IPS-18c (cell line): ENCODE data around the gene STUB1.

Experiments used
- H3K4me3 ChIP-seq: 2 replicates; pipeline ENCODE4 v1.7.0; 2013; ENCODE audit warnings: low read depth, mild to moderate bottlenecking, low read length, moderate library complexity; ENCODE audit not compliant: insufficient read depth
- H3K9me3 ChIP-seq: one replicate; pipeline ENCODE4 v1.6.1; 2013; ENCODE audit warnings: mild to moderate bottlenecking, low read length, moderate library complexity; ENCODE audit not compliant: control insufficient read depth, insufficient read depth

The STUB1 gene

DNA sequence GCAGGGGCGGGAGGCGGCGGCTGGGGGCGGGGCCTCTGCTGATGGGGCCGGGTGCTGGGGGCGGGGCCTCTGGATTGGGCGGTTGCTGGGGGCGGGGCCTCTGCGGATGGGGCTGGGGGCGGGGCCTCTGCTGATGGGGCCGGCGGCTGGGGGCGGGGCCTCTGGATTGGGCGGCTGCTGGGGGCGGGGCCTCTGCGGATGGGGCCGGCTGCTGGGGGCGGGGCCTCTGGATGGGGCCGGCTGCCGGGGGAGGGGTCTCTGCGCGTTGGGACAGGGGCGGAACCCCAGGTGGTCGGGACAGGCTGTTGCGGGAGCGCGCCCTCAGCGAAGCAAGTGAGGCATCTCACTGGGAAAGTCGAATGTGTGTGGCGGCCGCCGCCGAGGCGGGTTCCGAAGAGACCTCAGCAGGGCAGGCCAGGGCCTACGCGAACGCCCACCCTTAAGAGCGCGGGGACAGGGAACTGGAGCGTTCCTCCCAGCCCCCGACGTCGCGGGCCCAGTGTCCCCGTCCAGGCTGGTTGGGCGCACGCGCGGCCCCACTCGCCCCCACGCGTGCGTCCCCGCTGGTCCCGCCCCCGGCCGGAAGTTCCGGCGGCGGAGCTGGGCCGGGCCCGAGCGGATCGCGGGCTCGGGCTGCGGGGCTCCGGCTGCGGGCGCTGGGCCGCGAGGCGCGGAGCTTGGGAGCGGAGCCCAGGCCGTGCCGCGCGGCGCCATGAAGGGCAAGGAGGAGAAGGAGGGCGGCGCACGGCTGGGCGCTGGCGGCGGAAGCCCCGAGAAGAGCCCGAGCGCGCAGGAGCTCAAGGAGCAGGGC, at the start of gene STUB1:
STUB1 (plus strand) TSS at position 597 of the 811 bp plus-strand sequence; CDS start at position 713, 116 bp downstream.
- Histone ChIP-seq H3K9me3 (no peaks in the 10 kb centered on the region), H3K4me3 (peak within 1 kb of the TSS; percentile 80)

GRCh38 chr16:630815-631405, 49.3 kb upstream of the STUB1 start, which contains the start of gene WFIKKN1:
TSS of gene WFIKKN1 (plus strand) at chr16:630985. CDS start at chr16:631254, 269 bp downstream.
- Histone ChIP-seq H3K4me3 (peak within 1 kb of the TSS; percentile 48), H3K9me3 (no peaks in the 10 kb centered on the region)

GRCh38 chr16:631808-632358, 48.3 kb upstream of the STUB1 start:
- no peaks in the 10 kb centered on the region for H3K9me3 ChIP-seq
- no peak overlapping the region for H3K4me3 ChIP-seq

DNA sequence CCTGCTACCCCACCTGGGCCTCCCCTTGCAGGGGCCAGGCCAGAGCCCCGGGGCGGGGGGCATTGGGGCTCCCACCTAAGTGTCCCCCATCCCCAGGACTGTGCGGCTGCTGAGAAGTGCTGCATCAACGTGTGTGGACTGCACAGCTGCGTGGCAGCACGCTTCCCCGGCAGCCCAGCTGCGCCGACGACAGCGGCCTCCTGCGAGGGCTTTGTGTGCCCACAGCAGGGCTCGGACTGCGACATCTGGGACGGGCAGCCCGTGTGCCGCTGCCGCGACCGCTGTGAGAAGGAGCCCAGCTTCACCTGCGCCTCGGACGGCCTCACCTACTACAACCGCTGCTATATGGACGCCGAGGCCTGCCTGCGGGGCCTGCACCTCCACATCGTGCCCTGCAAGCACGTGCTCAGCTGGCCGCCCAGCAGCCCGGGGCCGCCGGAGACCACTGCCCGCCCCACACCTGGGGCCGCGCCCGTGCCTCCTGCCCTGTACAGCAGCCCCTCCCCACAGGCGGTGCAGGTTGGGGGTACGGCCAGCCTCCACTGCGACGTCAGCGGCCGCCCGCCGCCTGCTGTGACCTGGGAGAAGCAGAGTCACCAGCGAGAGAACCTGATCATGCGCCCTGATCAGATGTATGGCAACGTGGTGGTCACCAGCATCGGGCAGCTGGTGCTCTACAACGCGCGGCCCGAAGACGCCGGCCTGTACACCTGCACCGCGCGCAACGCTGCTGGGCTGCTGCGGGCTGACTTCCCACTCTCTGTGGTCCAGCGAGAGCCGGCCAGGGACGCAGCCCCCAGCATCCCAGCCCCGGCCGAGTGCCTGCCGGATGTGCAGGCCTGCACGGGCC, 47.5 kb upstream of the STUB1 start:
- H3K9me3 ChIP-seq: no peaks in the 10 kb centered on the region
- no peak overlapping the region for H3K4me3 ChIP-seq

DNA sequence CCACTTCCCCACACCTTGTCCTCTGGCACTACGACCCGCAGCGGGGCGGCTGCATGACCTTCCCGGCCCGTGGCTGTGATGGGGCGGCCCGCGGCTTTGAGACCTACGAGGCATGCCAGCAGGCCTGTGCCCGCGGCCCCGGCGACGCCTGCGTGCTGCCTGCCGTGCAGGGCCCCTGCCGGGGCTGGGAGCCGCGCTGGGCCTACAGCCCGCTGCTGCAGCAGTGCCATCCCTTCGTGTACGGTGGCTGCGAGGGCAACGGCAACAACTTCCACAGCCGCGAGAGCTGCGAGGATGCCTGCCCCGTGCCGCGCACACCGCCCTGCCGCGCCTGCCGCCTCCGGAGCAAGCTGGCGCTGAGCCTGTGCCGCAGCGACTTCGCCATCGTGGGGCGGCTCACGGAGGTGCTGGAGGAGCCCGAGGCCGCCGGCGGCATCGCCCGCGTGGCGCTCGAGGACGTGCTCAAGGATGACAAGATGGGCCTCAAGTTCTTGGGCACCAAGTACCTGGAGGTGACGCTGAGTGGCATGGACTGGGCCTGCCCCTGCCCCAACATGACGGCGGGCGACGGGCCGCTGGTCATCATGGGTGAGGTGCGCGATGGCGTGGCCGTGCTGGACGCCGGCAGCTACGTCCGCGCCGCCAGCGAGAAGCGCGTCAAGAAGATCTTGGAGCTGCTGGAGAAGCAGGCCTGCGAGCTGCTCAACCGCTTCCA, 46.7 kb upstream of the STUB1 start:
- no peak overlapping the region for H3K4me3 ChIP-seq

DNA sequence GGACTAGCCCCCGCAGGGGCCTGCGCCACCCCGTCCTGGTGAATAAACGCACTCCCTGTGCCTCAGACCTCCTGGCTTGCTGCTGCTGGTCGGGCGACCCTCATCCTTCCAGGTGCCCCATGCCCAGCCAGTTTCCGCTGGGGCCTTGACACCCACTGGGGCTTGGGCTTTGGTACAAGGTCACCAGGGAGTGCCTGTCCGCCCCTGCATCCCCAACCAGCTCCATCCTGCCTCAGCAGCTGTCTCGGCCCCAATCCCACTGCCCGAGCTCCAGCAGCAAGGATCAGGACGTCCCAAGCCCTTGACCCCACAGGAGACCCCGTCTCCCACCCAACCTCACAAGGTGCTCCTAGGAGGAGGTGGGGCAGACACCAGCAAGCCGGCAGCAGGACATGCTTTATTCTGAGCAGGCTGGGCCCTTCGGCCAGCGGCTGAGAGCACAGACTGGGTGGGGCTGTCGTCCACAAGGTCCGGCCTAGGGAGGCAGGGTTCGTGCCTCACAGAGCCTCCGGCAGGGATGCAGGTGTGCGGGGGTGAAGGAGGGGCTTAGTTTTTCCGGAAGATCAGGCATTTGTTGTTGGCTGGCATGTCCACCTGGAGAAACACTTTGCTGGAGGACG, 46.0 kb upstream of the STUB1 start:
- no peak overlapping the region for H3K4me3 ChIP-seq
- H3K9me3 ChIP-seq: no peaks in the 10 kb centered on the region

More for the DNA sequence above, 46.7 kb upstream of the STUB1 start:
- no peaks in the 10 kb centered on the region for H3K9me3 ChIP-seq

DNA sequence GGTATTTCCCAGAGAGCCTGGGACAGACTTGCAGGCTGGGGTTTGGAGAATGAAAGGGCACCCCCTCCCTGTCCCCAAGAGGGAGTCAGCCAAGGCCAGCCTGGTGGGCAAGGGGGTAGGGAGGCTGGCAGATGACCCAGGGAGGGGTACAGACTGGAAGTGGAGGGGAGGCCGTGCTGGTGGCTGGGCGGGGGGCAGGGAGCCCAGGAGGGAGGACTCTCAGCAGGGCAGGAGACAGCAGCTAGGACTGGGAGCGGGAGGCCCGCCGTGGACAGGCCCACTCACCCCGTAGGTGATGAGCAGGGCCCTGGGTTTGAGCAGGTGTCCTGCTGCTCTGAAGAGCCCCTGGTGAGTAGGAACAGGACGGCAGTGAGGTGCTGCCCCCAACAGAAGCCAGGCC, 45.2 kb upstream of the STUB1 start:
- no peak overlapping the region for H3K4me3 ChIP-seq

GRCh38 chr16:635573-636205, 44.5 kb upstream of the STUB1 start:
- H3K9me3 ChIP-seq: no peaks in the 10 kb centered on the region
- peak overlapping the region; percentile 66 for H3K4me3 ChIP-seq

More for the DNA sequence above, 45.2 kb upstream of the STUB1 start:
- H3K9me3 ChIP-seq: no peaks in the 10 kb centered on the region

GRCh38 chr16:636206-637080, 43.8 kb upstream of the STUB1 start, which contains the start of gene METTL26:
TSS of gene METTL26 (minus strand) at chr16:636305. CDS start at chr16:636290, 15 bp downstream.
- Histone ChIP-seq H3K4me3 (peak within 1 kb of the TSS; percentile 66), H3K9me3 (no peaks in the 10 kb centered on the region)

GRCh38 chr16:637081-638018, 42.9 kb upstream of the STUB1 start:
- H3K9me3 ChIP-seq: no peaks in the 10 kb centered on the region
- peak overlapping the region; percentile 66 for H3K4me3 ChIP-seq

GRCh38 chr16:638034-638543, 42.1 kb upstream of the STUB1 start:
- H3K4me3 ChIP-seq: peak overlapping the region; percentile 31

DNA sequence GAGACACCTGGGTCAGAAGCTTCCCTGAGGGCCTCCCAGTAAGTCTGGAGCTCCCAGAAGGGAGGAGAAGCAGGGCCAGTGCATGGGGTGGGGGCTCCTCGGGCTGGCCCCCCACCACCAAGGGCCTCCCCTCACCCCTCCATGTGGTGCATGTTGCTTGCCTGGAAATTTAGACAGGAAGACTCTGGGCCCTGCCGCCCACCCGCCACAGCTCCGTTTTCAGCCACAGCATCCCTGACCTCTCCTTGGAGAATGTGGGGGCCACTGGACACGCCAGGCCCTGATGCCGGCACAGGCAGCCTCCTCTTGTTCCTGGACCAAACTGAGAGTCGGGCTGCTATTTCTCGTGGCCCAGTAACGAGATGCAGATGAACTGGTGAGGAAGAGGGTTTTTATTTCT, 41.4 kb upstream of the STUB1 start:
- no peak overlapping the region for H3K4me3 ChIP-seq

More at GRCh38 chr16:638034-638543, 42.1 kb upstream of the STUB1 start:
- no peaks in the 10 kb centered on the region for H3K9me3 ChIP-seq

DNA sequence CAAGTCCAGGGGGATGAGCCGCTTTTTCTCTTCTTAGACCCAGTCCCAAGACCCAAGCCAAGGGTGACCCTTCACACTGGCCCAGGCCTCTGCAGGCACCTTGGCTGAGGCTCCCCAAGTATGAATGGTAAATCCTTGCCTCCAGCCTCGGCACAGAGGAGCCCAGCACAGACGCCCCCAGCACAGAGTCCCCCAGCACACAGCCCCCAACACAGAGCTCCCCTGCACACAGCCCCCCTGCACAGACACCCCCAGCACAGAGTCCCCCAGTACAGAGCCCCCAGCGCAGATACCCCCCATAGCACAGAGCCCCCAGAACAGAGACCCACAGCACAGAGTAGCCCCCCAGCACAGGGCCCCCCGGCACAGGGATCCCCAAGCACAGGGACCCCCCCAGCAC, 39.6 kb upstream of the STUB1 start:
- H3K9me3 ChIP-seq: no peaks in the 10 kb centered on the region
- H3K4me3 ChIP-seq: no peak overlapping the region; the same call in 1 of the 2 replicates

More for the DNA sequence above, 41.4 kb upstream of the STUB1 start:
- H3K9me3 ChIP-seq: no peaks in the 10 kb centered on the region
